Measurements from ENCODE around the gene KIF1A. TPM values are rescaled to one million over a fixed set of nuclear protein-coding genes. Genes with fewer than 3 reads are reported as not detected.

KIF1A gene
- total and polyA plus RNA-seq, 2 of the 13 experiments (the other 11 are each of a cell fraction or from before 2014, with no cell fraction given), result 0.01 TPM; not detected in 1

GRCh38 chr2:240725671-240726070 lies 94.3 kb downstream of the KIF1A start (continued):
- no peak for TF ChIP-seq HMGA1 (CRISPR knock-in tag; conservative IDR thresholded peaks at IDR 0.05)
- no peak for TF ChIP-seq PCBP2 (optimal IDR thresholded peaks at IDR 0.05; ENCODE audit: low read depth, low read length, poor library complexity, severe bottlenecking)

GRCh38 chr2:240725266-240725665 lies 94.8 kb downstream of the KIF1A start:
- TF ChIP-seq PRPF4 (IDR thresholded peaks at IDR 0.05; ENCODE audit: low read depth, low read length, poor library complexity, severe bottlenecking), result no peak
- no peak for TF ChIP-seq ZGPAT (CRISPR knock-in tag; IDR thresholded peaks at IDR 0.05)
- no peak for TF ChIP-seq ZNF747 (CRISPR knock-in tag; IDR thresholded peaks at IDR 0.05; ENCODE audit: borderline replicate concordance)
- no peak for TF ChIP-seq ZNF713 (CRISPR knock-in tag; IDR thresholded peaks at IDR 0.05)
- no peak for TF ChIP-seq ZNF230 (CRISPR knock-in tag; IDR thresholded peaks at IDR 0.05)
- no peak for TF ChIP-seq NBN (conservative IDR thresholded peaks at IDR 0.05)
- no peak for TF ChIP-seq ZNF615 (CRISPR knock-in tag; IDR thresholded peaks at IDR 0.05; ENCODE audit: borderline replicate concordance)
- no peak for TF ChIP-seq MXD4 (CRISPR knock-in tag; IDR thresholded peaks at IDR 0.05)
- no peak for TF ChIP-seq ZEB1 (IDR thresholded peaks at IDR 0.05; ENCODE audit: insufficient replicate concordance, low read depth)
- Histone ChIP-seq H3K4me2 (ENCODE audit: low read depth, low read length) (no peak overlapping the region), H3K36me3 (replicated peaks in 1 of 2; ENCODE audit: control insufficient read depth in 1 of 2, insufficient read depth in 2 of 2, low read length in 2 of 2) (no peaks in the 10 kb centered on the region), H3K27me3 (ENCODE audit: control insufficient read depth in 1 of 2, insufficient read depth in 2 of 2, low read length in 2 of 2) (peaks cover 65 to 99% of the 10 kb centered on the region in 2 experiments), H2AFZ (ENCODE audit: low read length) (no peak overlapping the region), H3K27ac (ENCODE audit: extremely low read length, insufficient read depth, low read length) (no peak overlapping the region), H3K9ac (ENCODE audit: insufficient read depth, low read depth, low read length) (no peak overlapping the region), H3K9me3 (ENCODE audit: low read length) (no peaks in the 10 kb centered on the region), H4K20me1 (ENCODE audit: insufficient read depth, low read length) (no peaks in the 10 kb centered on the region), H3K4me1 (ENCODE audit: insufficient read depth, low read length) (no peaks in the 10 kb centered on the region), H3K79me2 (ENCODE audit: insufficient read depth, low read length) (no peaks in the 10 kb centered on the region), H3K4me3 (replicated peaks in 1 of 3; ENCODE audit: insufficient read depth in 1 of 3, low read depth in 2 of 3, low read length in 3 of 3) (no peak overlapping the region)
- ATAC-seq, result no peak
- in situ Hi-C loops (cut with HindIII; ENCODE audit: extremely low pct_ligation_motif_present, low pct_unique_long_range_greater_than_20kb) (no loop called here), intact Hi-C loops (cut with micrococcal nuclease; ENCODE audit: unreplicated experiment) (no loop called here)
- ChIA-PET POLR2A (no interaction called here), CTCF (ENCODE audit: low intra/inter-chr PET ratio, low total read pairs) (no interaction called here)
- no TSS peak for BruUV-seq (replicated peaks)
- no peak for FAIRE-seq
- no peak for DNase-seq (ENCODE audit: low spot score)
- 49% methylated on average over 6 of the region's 12 CpGs for WGBS (ENCODE audit: low lambda C conversion rate)
